GM23248 (cell line): ENCODE measurements around the gene CALN1. TPM values are rescaled to one million over a fixed set of nuclear protein-coding genes. Genes with fewer than 3 reads are reported as not detected.

Experiments used
- DNase-seq: peaks from one replicate; pipeline ENCODE4 v3.0.0-alpha.2; 2015
- H2AFZ ChIP-seq: fragments of 200-600 bp; sonication (generic); 2 replicates; pipeline ENCODE4 v1.6.1; 2016; ENCODE audit warnings: antibody characterized with exemption
- H3F3A ChIP-seq: fragments of 200-600 bp; sonication (generic); 2 replicates; pipeline ENCODE4 v1.6.1; 2016; ENCODE audit warnings: mild to moderate bottlenecking, antibody characterized with exemption, mixed run types; ENCODE audit not compliant: insufficient read depth
- H3K27ac ChIP-seq: fragments of 200-600 bp; sonication (generic); 2 replicates; pipeline ENCODE4 v1.5.1; 2016; ENCODE audit warnings: mild to moderate bottlenecking
- H3K27me3 ChIP-seq: fragments of 200-600 bp; sonication (generic); replicated peaks from 2 replicates; pipeline ENCODE4 v1.6.1; 2016; ENCODE audit warnings: mild to moderate bottlenecking; ENCODE audit not compliant: insufficient read depth
- H3K36me3 ChIP-seq: fragments of 200-600 bp; sonication (generic); 2 replicates; pipeline ENCODE4 v1.6.1; 2016; ENCODE audit warnings: low read depth, mild to moderate bottlenecking
- H3K4me1 ChIP-seq: fragments of 200-600 bp; sonication (generic); 2 replicates; pipeline ENCODE4 v1.6.1; 2016; ENCODE audit warnings: mild to moderate bottlenecking; ENCODE audit not compliant: insufficient read depth
- H3K4me2 ChIP-seq: fragments of 200-600 bp; sonication (generic); one replicate; pipeline ENCODE4 v1.6.1; 2016; ENCODE audit warnings: mild to moderate bottlenecking; ENCODE audit not compliant: unreplicated experiment
- H3K4me3 ChIP-seq: fragments of 200-600 bp; sonication (generic); 2 replicates; pipeline ENCODE4 v1.5.1; 2016; ENCODE audit warnings: mild to moderate bottlenecking
- H3K79me2 ChIP-seq: fragments of 200-600 bp; sonication (generic); 2 replicates; pipeline ENCODE4 v1.6.1; 2016; ENCODE audit warnings: mild to moderate bottlenecking; ENCODE audit not compliant: insufficient read depth
- H3K9ac ChIP-seq: fragments of 200-600 bp; sonication (generic); 2 replicates; pipeline ENCODE4 v1.6.1; 2016; ENCODE audit warnings: mild to moderate bottlenecking
- H3K9me2 ChIP-seq: fragments of 200-600 bp; sonication (generic); 2 replicates; pipeline ENCODE4 v1.6.1; 2016; ENCODE audit warnings: mixed run types, mild to moderate bottlenecking, moderate library complexity; ENCODE audit not compliant: insufficient read depth
- H3K9me3 ChIP-seq: fragments of 200-600 bp; sonication (generic); one replicate; pipeline ENCODE4 v1.6.1; 2017; ENCODE audit warnings: low read depth
- H4K20me1 ChIP-seq: fragments of 200-600 bp; sonication (generic); 2 replicates; pipeline ENCODE4 v1.6.0; 2016; ENCODE audit not compliant: insufficient read depth
- EZH2 ChIP-seq: fragments of 200-600 bp; sonication (generic); IDR thresholded peaks from 2 replicates; pipeline ENCODE4 v1.6.1; 2018; ENCODE audit warnings: antibody characterized with exemption, mild to moderate bottlenecking; ENCODE audit not compliant: insufficient read depth, poor library complexity, severe bottlenecking
- EZH2phosphoT487 ChIP-seq: fragments of 200-600 bp; sonication (generic); IDR thresholded peaks from 2 replicates; pipeline ENCODE4 v1.6.1; 2018; ENCODE audit warnings: antibody characterized with exemption, moderate library complexity, mild to moderate bottlenecking, low read depth; ENCODE audit not compliant: insufficient read depth
- WGBS, 2 experiments: methylation state at CpG; one replicate each; pipeline ENCODE4 v1.1.6; 2015 to 2017; ENCODE audit warnings: low lambda C conversion rate in 2 of 2, low coverage in 1 of 2; ENCODE audit errors: missing lambda C conversion rate in 2 of 2; 5-methylcytosine and 5-hydroxymethylcytosine counted together
- in situ Hi-C: fragments of 300-500 bp; cut with MboI; formaldehyde crosslinking; loops from 2 replicates; pipeline ENCODE4 v1.15.0; 2020
- polyA plus RNA-seq: library from polyadenylated mRNA; unstranded; fragments of >200 nt; fragmentation: Nextera tagmentation; extraction: Ambion mirVana; gene quantifications from 2 replicates; pipeline ENCODE4 v1.2.1, GENCODE V29; 2016
- total RNA-seq: library from RNA; depleted of rRNA; stranded (reverse); fragments of >200 nt; shearing (Covaris generic); gene quantifications from 2 replicates; pipeline ENCODE4 v1.2.3, GENCODE V29; 2014

The CALN1 gene
- total and polyA plus RNA-seq, 2 experiments from 2014 or later, result not detected

- no peak overlapping the region for H3K27ac ChIP-seq
- no peak overlapping the region for H3K9ac ChIP-seq
- 34 to 44% methylated on average over 4 of the region's 4 CpGs for WGBS, 2 experiments
- no peak overlapping the region for H3K4me3 ChIP-seq
- in situ Hi-C loops, result no loop called here
- H3K4me2 ChIP-seq, result no peak overlapping the region
- H2AFZ ChIP-seq, result no peak overlapping the region
- DNase-seq, result no peak
- no peak for TF ChIP-seq EZH2
- no peak for TF ChIP-seq EZH2phosphoT487
- H3K9me2 ChIP-seq, result no peaks in the 10 kb centered on the region
- no peaks in the 10 kb centered on the region for H4K20me1 ChIP-seq
- no peaks in the 10 kb centered on the region for H3K27me3 ChIP-seq
- H3K4me1 ChIP-seq, result no peaks in the 10 kb centered on the region
- no peaks in the 10 kb centered on the region for H3K79me2 ChIP-seq
- H3K9me3 ChIP-seq, result no peaks in the 10 kb centered on the region
- no peaks in the 10 kb centered on the region for H3K36me3 ChIP-seq
- no peaks in the 10 kb centered on the region for H3F3A ChIP-seq
Observed at GRCh38 chr7:72230281-72230680, 181.9 kb downstream of the CALN1 start.

DNA sequence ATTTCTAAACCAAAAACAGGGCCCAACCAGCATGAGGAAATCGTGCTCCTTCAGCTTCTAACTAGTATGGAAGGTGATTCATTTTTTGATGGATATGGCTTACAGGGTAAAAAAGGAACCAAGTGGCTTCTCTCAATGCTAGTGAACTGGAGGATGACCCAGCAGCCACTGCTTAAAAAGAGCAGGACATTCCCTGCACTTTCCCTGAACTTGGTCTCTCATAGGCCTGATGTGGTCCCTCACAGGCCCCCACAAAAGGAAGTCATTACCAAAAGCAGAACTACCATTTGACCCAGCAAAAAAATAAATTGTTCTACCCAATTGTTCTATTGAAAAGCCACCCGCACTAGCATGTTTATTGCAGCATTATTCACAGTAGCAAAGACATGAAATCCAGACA lies 188.8 kb downstream of the CALN1 start:
- Histone ChIP-seq H3K27ac (no peak overlapping the region), H3K9me3 (no peaks in the 10 kb centered on the region), H3K9me2 (no peaks in the 10 kb centered on the region), H2AFZ (no peak overlapping the region), H3K9ac (no peak overlapping the region), H3K4me3 (no peak overlapping the region), H3K4me1 (no peaks in the 10 kb centered on the region), H4K20me1 (no peaks in the 10 kb centered on the region), H3K36me3 (no peaks in the 10 kb centered on the region), H3K79me2 (no peaks in the 10 kb centered on the region), H3F3A (no peaks in the 10 kb centered on the region), H3K27me3 (no peaks in the 10 kb centered on the region), H3K4me2 (no peak overlapping the region)
- TF ChIP-seq EZH2phosphoT487, result no peak
- TF ChIP-seq EZH2, result no peak
- 6 to 7% methylated on average over 2 of the region's 2 CpGs for WGBS, 2 experiments
- no peak for DNase-seq
- in situ Hi-C loops, result no loop called here

GRCh38 chr7:72222136-72222535 lies 190.0 kb downstream of the CALN1 start:
- in situ Hi-C loops, result no loop called here
- no peaks in the 10 kb centered on the region for H3K9me3 ChIP-seq

DNA sequence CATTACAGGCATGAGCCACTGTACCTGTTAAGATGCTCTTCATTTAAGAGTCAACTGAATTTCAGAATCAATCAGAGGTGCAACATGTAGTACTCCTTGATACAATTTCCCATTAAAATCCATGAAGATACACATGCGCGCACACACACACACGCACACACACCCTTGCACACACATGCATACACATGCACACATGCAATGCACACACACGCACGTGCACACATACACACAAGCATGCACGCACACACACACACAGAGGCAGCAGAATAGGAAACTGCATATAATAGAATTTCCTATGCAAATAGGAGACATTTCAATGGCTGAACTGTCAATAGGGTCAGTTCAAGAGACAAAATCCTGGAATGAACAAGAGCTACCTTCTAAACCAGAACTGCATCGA lies 192.6 kb downstream of the CALN1 start:
- Histone ChIP-seq H3K27me3 (no peaks in the 10 kb centered on the region), H3K36me3 (no peaks in the 10 kb centered on the region), H3K9me2 (no peaks in the 10 kb centered on the region), H3K4me3 (no peak overlapping the region), H3K4me2 (no peak overlapping the region), H3K27ac (no peak overlapping the region), H3F3A (no peaks in the 10 kb centered on the region), H3K4me1 (no peaks in the 10 kb centered on the region), H3K9me3 (no peaks in the 10 kb centered on the region), H2AFZ (no peak overlapping the region), H3K79me2 (no peaks in the 10 kb centered on the region), H3K9ac (no peak overlapping the region), H4K20me1 (no peaks in the 10 kb centered on the region)
- in situ Hi-C loops, result no loop called here
- TF ChIP-seq EZH2, result no peak
- TF ChIP-seq EZH2phosphoT487, result no peak
- WGBS, 2 experiments, result 63 to 72% methylated on average over 7 of the region's 7 CpGs
- DNase-seq, result no peak

More at GRCh38 chr7:72222136-72222535, 190.0 kb downstream of the CALN1 start:
- Histone ChIP-seq H3K27ac (no peak overlapping the region), H3K27me3 (no peaks in the 10 kb centered on the region), H3K36me3 (no peaks in the 10 kb centered on the region), H3K9me2 (no peaks in the 10 kb centered on the region), H3K4me2 (no peak overlapping the region), H4K20me1 (no peaks in the 10 kb centered on the region), H2AFZ (no peak overlapping the region), H3K9ac (no peak overlapping the region), H3F3A (no peaks in the 10 kb centered on the region), H3K4me1 (no peaks in the 10 kb centered on the region), H3K4me3 (no peak overlapping the region), H3K79me2 (no peaks in the 10 kb centered on the region)
- no peak for DNase-seq
- TF ChIP-seq EZH2phosphoT487, result no peak
- no peak for TF ChIP-seq EZH2
- 19 to 24% methylated on average over 5 of the region's 5 CpGs for WGBS, 2 experiments

DNA sequence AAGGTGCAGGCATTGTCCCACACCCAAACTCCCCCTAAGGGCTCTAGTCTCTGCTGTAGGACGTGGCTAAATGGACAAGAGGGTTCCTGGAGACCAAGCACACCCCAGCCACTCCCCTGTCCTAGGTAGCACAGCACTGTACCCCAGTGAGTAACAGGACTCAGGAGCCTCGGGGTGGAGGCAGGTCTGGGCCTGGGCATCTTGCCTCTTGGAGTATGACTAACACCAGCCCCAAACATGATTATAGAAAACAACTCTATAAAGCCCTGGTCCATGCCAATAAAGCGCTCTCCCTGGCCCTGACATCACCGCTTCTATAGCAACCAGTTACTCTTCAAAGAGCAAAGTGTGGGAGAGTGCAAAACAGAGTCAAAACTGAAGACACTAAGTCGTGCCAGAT lies 195.0 kb downstream of the CALN1 start:
- no peak for DNase-seq
- TF ChIP-seq EZH2phosphoT487, result no peak
- no peak for TF ChIP-seq EZH2
- Histone ChIP-seq H3F3A (no peaks in the 10 kb centered on the region), H3K4me2 (no peak overlapping the region), H4K20me1 (no peaks in the 10 kb centered on the region), H3K36me3 (no peaks in the 10 kb centered on the region), H3K9me2 (no peaks in the 10 kb centered on the region), H3K79me2 (no peaks in the 10 kb centered on the region), H3K4me3 (no peak overlapping the region), H3K9me3 (no peaks in the 10 kb centered on the region), H3K4me1 (no peaks in the 10 kb centered on the region), H3K9ac (no peak overlapping the region), H2AFZ (no peak overlapping the region), H3K27ac (no peak overlapping the region), H3K27me3 (no peaks in the 10 kb centered on the region)
- in situ Hi-C loops, result no loop called here
- WGBS, 2 experiments, result 10 to 12% methylated on average over 5 of the region's 5 CpGs
